ENCODE measurements around the gene CORO2B. TPM values are rescaled to one million over a fixed set of nuclear protein-coding genes. Genes with fewer than 3 reads are reported as not detected.

The CORO2B gene
- total and polyA plus RNA-seq, 9 donors = 7.5 to 61.0 (median 18.0) TPM

DNA sequence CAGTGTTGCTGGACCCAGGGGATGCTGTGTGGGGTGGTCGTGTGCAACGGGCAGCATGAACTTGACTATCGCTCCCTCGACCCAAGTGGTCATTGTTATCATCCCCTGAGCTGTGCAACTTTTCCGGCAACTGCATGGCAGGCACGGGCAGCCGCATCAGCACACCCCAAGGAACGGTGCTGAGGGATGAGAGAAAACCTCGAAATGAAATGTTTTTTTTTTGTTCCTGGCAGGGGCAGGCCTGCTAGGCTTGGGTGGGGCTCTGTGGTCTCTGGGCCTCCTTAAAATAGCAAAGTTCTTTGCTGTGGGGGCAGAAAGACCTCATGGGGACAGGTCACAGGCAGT lies 51.4 kb downstream of the CORO2B start:
- Histone ChIP-seq H3K4me1 (ENCODE audit: insufficient read depth) (peaks cover 21% of the 10 kb centered on the region), H3K36me3 (no peaks in the 10 kb centered on the region), H3K4me3 (no peak overlapping the region), H3K9me3 (no peaks in the 10 kb centered on the region), H3K27me3 (no peaks in the 10 kb centered on the region), H3K27ac (no peak overlapping the region)
- 82 to 87% (median 87%) methylated on average over 9 of the region's 9 CpGs for WGBS, 3 donors
- DNase-seq = no peak
- no peak for TF ChIP-seq EP300 (IDR thresholded peaks at IDR 0.05)
- TF ChIP-seq POLR2A (IDR thresholded peaks at IDR 0.05) = no peak
- TF ChIP-seq, protein P1, sequence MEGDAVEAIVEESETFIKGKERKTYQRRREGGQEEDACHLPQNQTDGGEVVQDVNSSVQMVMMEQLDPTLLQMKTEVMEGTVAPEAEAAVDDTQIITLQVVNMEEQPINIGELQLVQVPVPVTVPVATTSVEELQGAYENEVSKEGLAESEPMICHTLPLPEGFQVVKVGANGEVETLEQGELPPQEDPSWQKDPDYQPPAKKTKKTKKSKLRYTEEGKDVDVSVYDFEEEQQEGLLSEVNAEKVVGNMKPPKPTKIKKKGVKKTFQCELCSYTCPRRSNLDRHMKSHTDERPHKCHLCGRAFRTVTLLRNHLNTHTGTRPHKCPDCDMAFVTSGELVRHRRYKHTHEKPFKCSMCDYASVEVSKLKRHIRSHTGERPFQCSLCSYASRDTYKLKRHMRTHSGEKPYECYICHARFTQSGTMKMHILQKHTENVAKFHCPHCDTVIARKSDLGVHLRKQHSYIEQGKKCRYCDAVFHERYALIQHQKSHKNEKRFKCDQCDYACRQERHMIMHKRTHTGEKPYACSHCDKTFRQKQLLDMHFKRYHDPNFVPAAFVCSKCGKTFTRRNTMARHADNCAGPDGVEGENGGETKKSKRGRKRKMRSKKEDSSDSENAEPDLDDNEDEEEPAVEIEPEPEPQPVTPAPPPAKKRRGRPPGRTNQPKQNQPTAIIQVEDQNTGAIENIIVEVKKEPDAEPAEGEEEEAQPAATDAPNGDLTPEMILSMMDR (IDR thresholded peaks at IDR 0.05) = no peak
- intact Hi-C loops (cut with DNase I) = loop anchor here in 1 of 4 donors (10.0 kb wide), 1 partner anchor 45 kb away; no protein-coding TSS in a partner anchor

- H3K27ac ChIP-seq = no peak overlapping the region
- peaks cover 28% of the 10 kb centered on the region for H3K4me1 ChIP-seq (ENCODE audit: insufficient read depth)
- TF ChIP-seq POLR2A (IDR thresholded peaks at IDR 0.05) = no peak
- no peak for DNase-seq
- H3K9me3 ChIP-seq = no peaks in the 10 kb centered on the region
- no peak overlapping the region for H3K4me3 ChIP-seq
- WGBS, 3 donors = 87 to 93% (median 90%) methylated on average over 8 of the region's 8 CpGs
- intact Hi-C loops (cut with DNase I) = loop anchor here in 1 of 4 donors (10.0 kb wide), 1 partner anchor 46 kb away; no protein-coding TSS in a partner anchor
- no peaks in the 10 kb centered on the region for H3K36me3 ChIP-seq
- no peaks in the 10 kb centered on the region for H3K27me3 ChIP-seq
Measured at GRCh38 chr15:68630836-68631235, 52.0 kb downstream of the CORO2B start.

DNA sequence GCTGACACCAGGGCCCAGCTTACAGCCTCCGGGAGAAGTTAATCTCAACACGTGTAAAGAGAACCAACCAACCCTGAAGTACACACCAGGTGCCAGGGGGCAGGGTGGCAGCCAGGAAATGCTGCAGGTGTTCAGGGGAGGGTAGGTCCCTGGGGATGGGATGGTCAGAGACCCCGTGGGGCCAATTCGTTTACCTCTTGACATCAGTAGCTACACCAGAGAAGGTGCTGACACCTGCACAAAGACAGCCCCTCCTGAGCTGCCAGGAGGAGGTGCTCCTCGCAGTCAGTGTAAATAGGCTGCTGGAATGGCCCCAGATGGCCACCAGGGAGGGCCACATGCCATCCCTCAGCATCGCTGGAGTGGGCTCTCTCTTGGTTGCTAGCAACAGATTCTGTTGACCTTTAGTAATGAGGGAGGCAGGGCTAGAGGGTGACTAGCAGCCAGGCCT lies 52.8 kb downstream of the CORO2B start:
- intact Hi-C loops (cut with DNase I) = loop anchor here in 1 of 4 donors (10.0 kb wide), 1 partner anchor 47 kb away; no protein-coding TSS in a partner anchor
- TF ChIP-seq, protein P1 (IDR thresholded peaks at IDR 0.05) = no peak
- TF ChIP-seq EP300 (IDR thresholded peaks at IDR 0.05) (no peak), POLR2A (IDR thresholded peaks at IDR 0.05) (no peak)
- peaks cover 31% of the 10 kb centered on the region for H3K4me1 ChIP-seq (ENCODE audit: insufficient read depth)

GRCh38 chr15:68632101-68632500 lies 53.3 kb downstream of the CORO2B start:
- Histone ChIP-seq H3K27ac (no peak overlapping the region), H3K9me3 (no peaks in the 10 kb centered on the region), H3K4me3 (no peak overlapping the region), H3K36me3 (no peaks in the 10 kb centered on the region), H3K27me3 (no peaks in the 10 kb centered on the region), H3K4me1 (ENCODE audit: insufficient read depth) (peaks cover 36% of the 10 kb centered on the region)
- intact Hi-C loops (cut with DNase I) = loop anchor here in 1 of 4 donors (10.0 kb wide), 1 partner anchor 47 kb away; no protein-coding TSS in a partner anchor
- 65 to 79% (median 67%) methylated on average over 9 of the region's 9 CpGs for WGBS, 3 donors
- no peak for DNase-seq
- TF ChIP-seq, protein P1 (IDR thresholded peaks at IDR 0.05) = no peak
- TF ChIP-seq POLR2A (IDR thresholded peaks at IDR 0.05) (no peak), EP300 (IDR thresholded peaks at IDR 0.05) (no peak)

More for the DNA sequence above, 52.8 kb downstream of the CORO2B start:
- Histone ChIP-seq H3K27ac (no peak overlapping the region), H3K9me3 (no peaks in the 10 kb centered on the region), H3K27me3 (no peaks in the 10 kb centered on the region), H3K4me3 (no peak overlapping the region), H3K36me3 (no peaks in the 10 kb centered on the region)
- no peak for DNase-seq
- 58 to 75% (median 68%) methylated on average over 6 of the region's 6 CpGs for WGBS, 3 donors

Data from ovary (tissue), 9 donors.